ENCODE measurements around the gene PCSK2. TPM values are rescaled to one million over a fixed set of nuclear protein-coding genes. Genes with fewer than 3 reads are reported as not detected.

The PCSK2 gene
- polyA plus RNA-seq, 2 of the 4 experiments (the other 2 are of a cell fraction): 0.01 TPM; not detected in 1

GRCh38 chr20:17287503-17287902 lies 60.7 kb downstream of the PCSK2 start:
- POLR2A ChIA-PET: no interaction called here
- no peak for FAIRE-seq
- no peak overlapping the region for H3K4me2 ChIP-seq
- CTCF ChIA-PET: interaction anchor here (0.6 to 2.0 kb wide), 4 partner anchors 10 to 182 kb away, joined by 3 to 4 read pairs (median 3); no protein-coding TSS in a partner anchor
- no peak overlapping the region for H3K27ac ChIP-seq
- H3K4me3 ChIP-seq: no peak overlapping the region
- TF ChIP-seq MYC (IDR thresholded peaks at IDR 0.05; ENCODE audit: borderline replicate concordance, low read length): no peak
- TF ChIP-seq PHF8 (IDR thresholded peaks at IDR 0.05; ENCODE audit: borderline replicate concordance, low read depth): no peak
- TF ChIP-seq KDM5A (IDR thresholded peaks at IDR 0.05): no peak
- no peak for TF ChIP-seq NR3C1 (IDR thresholded peaks at IDR 0.05)
- no peak for TF ChIP-seq MAX (IDR thresholded peaks at IDR 0.05)
- TF ChIP-seq CHD2 (IDR thresholded peaks at IDR 0.05; ENCODE audit: low read length, partially characterized antibody): no peak
- no peak for ATAC-seq
- H3K9me3 ChIP-seq: no peaks in the 10 kb centered on the region
- H3K4me1 ChIP-seq: no peaks in the 10 kb centered on the region
- peak in 1 of 2 experiments; percentile 10 for DNase-seq (ENCODE audit: low read depth in 1 of 2, low spot score in 1 of 2)
- WGBS (ENCODE audit: missing lambda C conversion rate): 3% methylated on average over 2 of the region's 2 CpGs

- CTCF ChIA-PET: interaction anchor here (0.6 to 2.0 kb wide), 3 partner anchors 9 to 182 kb away, joined by 3 to 4 read pairs (median 3); no protein-coding TSS in a partner anchor
- TF ChIP-seq NFE2L2 (conservative IDR thresholded peaks at IDR 0.05; ENCODE audit: low read length) (peak; percentile 47; the same call in 1 of the 2 replicates), NR3C1 (IDR thresholded peaks at IDR 0.05) (no peak), FOXS1 (CRISPR knock-in tag; IDR thresholded peaks at IDR 0.05) (no peak), HES2 (IDR thresholded peaks at IDR 0.05) (no peak), MAFK (IDR thresholded peaks at IDR 0.05; ENCODE audit: partially characterized antibody) (peak; percentile 66), HMGXB4 (CRISPR knock-in tag; IDR thresholded peaks at IDR 0.05; ENCODE audit: borderline replicate concordance) (no peak), E2F6 (IDR thresholded peaks at IDR 0.05; ENCODE audit: borderline replicate concordance, low read depth) (no peak), MAX (IDR thresholded peaks at IDR 0.05) (no peak), HOXA7 (CRISPR knock-in tag; IDR thresholded peaks at IDR 0.05) (no peak), RCOR1 (IDR thresholded peaks at IDR 0.05; ENCODE audit: low read depth, low read length) (no peak), GATA3 (IDR thresholded peaks at IDR 0.05; ENCODE audit: borderline replicate concordance) (no peak), CEBPB (IDR thresholded peaks at IDR 0.05) (no peak), HOXB5 (CRISPR knock-in tag; IDR thresholded peaks at IDR 0.05) (no peak), TP53 (CRISPR knock-in tag; IDR thresholded peaks at IDR 0.05) (no peak), EP300 (IDR thresholded peaks at IDR 0.05) (no peak)
- H3K4me1 ChIP-seq: no peaks in the 10 kb centered on the region
- H3K4me3 ChIP-seq: no peak overlapping the region
- H3K9me3 ChIP-seq: no peaks in the 10 kb centered on the region
- POLR2A ChIA-PET: no interaction called here
- 31% methylated on average over 3 of the region's 3 CpGs for WGBS (ENCODE audit: missing lambda C conversion rate)
- H3K4me2 ChIP-seq: no peak overlapping the region
- H3K27ac ChIP-seq: no peak overlapping the region
- DNase-seq (ENCODE audit: low read depth in 1 of 2, low spot score in 1 of 2) (no peak), FAIRE-seq (no peak), ATAC-seq (no peak; a peak in 1 of 6 replicates)
Measured at GRCh38 chr20:17287998-17288397, 61.2 kb downstream of the PCSK2 start.

GRCh38 chr20:17295151-17295726 lies 68.4 kb downstream of the PCSK2 start:
- Histone ChIP-seq H3K9me3 (no peaks in the 10 kb centered on the region), H3K4me2 (no peak overlapping the region), H3K27ac (no peak overlapping the region), H3K4me3 (no peak overlapping the region), H3K4me1 (no peaks in the 10 kb centered on the region)
- ATAC-seq: no peak
- TF ChIP-seq CHD4 (IDR thresholded peaks at IDR 0.05; ENCODE audit: borderline replicate concordance): no peak
- TF ChIP-seq BHLHE40 (IDR thresholded peaks at IDR 0.05; ENCODE audit: low read depth, low read length): no peak
- no peak for TF ChIP-seq MAFK (IDR thresholded peaks at IDR 0.05; ENCODE audit: partially characterized antibody)
- no peak for TF ChIP-seq EHMT2 (IDR thresholded peaks at IDR 0.05; ENCODE audit: low read depth)
- no peak for TF ChIP-seq RCOR1 (IDR thresholded peaks at IDR 0.05; ENCODE audit: low read depth, low read length)
- no peak for TF ChIP-seq FOXS1 (CRISPR knock-in tag; IDR thresholded peaks at IDR 0.05)
- no peak for TF ChIP-seq HOXA7 (CRISPR knock-in tag; IDR thresholded peaks at IDR 0.05)
- no peak for TF ChIP-seq NPAS2 (CRISPR knock-in tag; IDR thresholded peaks at IDR 0.05; ENCODE audit: borderline replicate concordance)
- no peak for TF ChIP-seq ZFP36 (IDR thresholded peaks at IDR 0.05; ENCODE audit: borderline replicate concordance, partially characterized antibody)
- TF ChIP-seq SMC3 (IDR thresholded peaks at IDR 0.05): no peak
- TF ChIP-seq BCL3 (IDR thresholded peaks at IDR 0.05): no peak
- TF ChIP-seq FOSL2 (IDR thresholded peaks at IDR 0.05): no peak
- no peak for TF ChIP-seq FOSL2 (CRISPR knock-in tag; IDR thresholded peaks at IDR 0.05)
- CTCF ChIA-PET: interaction anchor here (1.1 kb wide), 1 partner anchor 492 kb away, joined by 3 read pairs; no protein-coding TSS in a partner anchor
- POLR2A ChIA-PET: no interaction called here
- DNase-seq (ENCODE audit: low read depth in 1 of 2, low spot score in 1 of 2): no peak
- WGBS (ENCODE audit: missing lambda C conversion rate): 54% methylated on average over 3 of the region's 3 CpGs
- FAIRE-seq: no peak

All from A549 (cell line).